RWPE2 (cell line): ENCODE data around the gene BDNF.

ENCODE experiments used
- ATAC-seq: fragments of 200-7000 bp; cut with Tn5 transposase; 3 replicates; pipeline ENCODE4 v1.9.1; 2021; ENCODE audit warnings: low read depth
- DNase-seq: peaks from one replicate; pipeline ENCODE4 v3.0.0-alpha.2; 2020; ENCODE audit warnings: low spot score
- H3K27ac ChIP-seq: fragments of 450-650 bp; 2 replicates; pipeline ENCODE4 v1.5.1; 2017; ENCODE audit warnings: mild to moderate bottlenecking; ENCODE audit not compliant: poor library complexity, severe bottlenecking
- H3K27me3 ChIP-seq: fragments of 250-450 bp; sonication (Bioruptor Pico); 2 replicates; pipeline ENCODE4 v1.5.1; 2021; ENCODE audit warnings: mild to moderate bottlenecking, moderate library complexity; ENCODE audit not compliant: insufficient read depth, poor library complexity, severe bottlenecking
- H3K36me3 ChIP-seq: fragments of 250-450 bp; sonication (Bioruptor Pico); 2 replicates; pipeline ENCODE4 v1.5.1; 2020; ENCODE audit warnings: low read depth, mild to moderate bottlenecking, moderate library complexity
- H3K4me1 ChIP-seq: fragments of 250-450 bp; sonication (Bioruptor Pico); 2 replicates; pipeline ENCODE4 v1.5.1; 2021; ENCODE audit warnings: mild to moderate bottlenecking, moderate library complexity; ENCODE audit not compliant: insufficient read depth, poor library complexity, severe bottlenecking
- H3K4me3 ChIP-seq: fragments of 250-450 bp; sonication (Bioruptor Pico); 2 replicates; pipeline ENCODE4 v1.5.1; 2021; ENCODE audit warnings: mild to moderate bottlenecking, moderate library complexity; ENCODE audit not compliant: severe bottlenecking
- H3K9me3 ChIP-seq: fragments of 250-450 bp; sonication (Bioruptor Pico); 2 replicates; pipeline ENCODE4 v1.5.1; 2021; ENCODE audit warnings: mild to moderate bottlenecking, moderate library complexity; ENCODE audit not compliant: severe bottlenecking
- CTCF ChIP-seq: fragments of 450-650 bp; IDR thresholded peaks from one replicate; pipeline ENCODE4 v1.5.1; 2017; ENCODE audit warnings: mild to moderate bottlenecking, moderate library complexity; ENCODE audit not compliant: poor library complexity, severe bottlenecking

Gene BDNF

GRCh38 chr11:27707676-27708075 lies 7.4 kb upstream of the BDNF start:
- no peak overlapping the region for H3K27ac ChIP-seq
- DNase-seq (no peak), ATAC-seq (no peak)
- no peaks in the 10 kb centered on the region for H3K4me1 ChIP-seq
- no peaks in the 10 kb centered on the region for H3K36me3 ChIP-seq
- no peaks in the 10 kb centered on the region for H3K9me3 ChIP-seq
- no peaks in the 10 kb centered on the region for H3K27me3 ChIP-seq
- TF ChIP-seq CTCF = no peak
- H3K4me3 ChIP-seq = no peak overlapping the region

GRCh38 chr11:27705873-27706820 lies 5.9 kb upstream of the BDNF start:
- ATAC-seq = 0 out of 3 replicates have a peak, but pooled peaks have one; percentile 26
- Histone ChIP-seq H3K27ac (no peak overlapping the region), H3K9me3 (no peaks in the 10 kb centered on the region), H3K4me1 (no peaks in the 10 kb centered on the region), H3K36me3 (no peaks in the 10 kb centered on the region), H3K27me3 (no peaks in the 10 kb centered on the region), H3K4me3 (no peak overlapping the region)
- no peak for DNase-seq
- TF ChIP-seq CTCF = peak; percentile 73

- Histone ChIP-seq H3K27me3 (no peaks in the 10 kb centered on the region), H3K9me3 (no peaks in the 10 kb centered on the region), H3K4me1 (no peaks in the 10 kb centered on the region), H3K4me3 (no peak overlapping the region), H3K36me3 (no peaks in the 10 kb centered on the region), H3K27ac (no peak overlapping the region)
- TF ChIP-seq CTCF = peak; percentile 48
- DNase-seq (no peak), ATAC-seq (no peak)
These were observed 3.2 kb upstream of the BDNF start for GRCh38 chr11:27703481-27703880.

- Histone ChIP-seq H3K4me1 (peaks cover under 1% of the 10 kb centered on the region), H3K27ac (no peak overlapping the region), H3K4me3 (no peak overlapping the region), H3K27me3 (no peaks in the 10 kb centered on the region), H3K9me3 (no peaks in the 10 kb centered on the region), H3K36me3 (no peaks in the 10 kb centered on the region)
- no peak for TF ChIP-seq CTCF
- no peak for ATAC-seq
- no peak for DNase-seq
These were observed 2.6 kb upstream of the BDNF start for GRCh38 chr11:27702811-27703210.
